NB4 (cell line): ENCODE results near the gene TFAM.

Experiments
- CTCF ChIP-seq: IDR thresholded peaks from one replicate; pipeline ENCODE4 v1.5.1; 2012; ENCODE audit warnings: low read depth, low read length
- MAX ChIP-seq: IDR thresholded peaks from 2 replicates; pipeline ENCODE4 v1.6.1; 2011; ENCODE audit warnings: low read depth, low read length
- MYC ChIP-seq: IDR thresholded peaks from 2 replicates; pipeline ENCODE4 v1.6.1; 2011; ENCODE audit warnings: low read depth, low read length
- POLR2A ChIP-seq: IDR thresholded peaks from 2 replicates; pipeline ENCODE4 v1.6.1; 2011; ENCODE audit warnings: mild to moderate bottlenecking; ENCODE audit not compliant: insufficient read length; ENCODE audit errors: extremely low read depth

- TF ChIP-seq CTCF (no peak), POLR2A (no peak), MAX (no peak), MYC (no peak)
Observed at GRCh38 chr10:58336242-58336641, 49.0 kb upstream of the TFAM start.
